IPS-NIHi11 (cell line): ENCODE results near the gene CIAO3.

Experiments
- DNase-seq: peaks from one replicate; pipeline ENCODE4 v3.0.0; 2012; ENCODE audit warnings: mixed read lengths, low spot score

Gene CIAO3

DNA sequence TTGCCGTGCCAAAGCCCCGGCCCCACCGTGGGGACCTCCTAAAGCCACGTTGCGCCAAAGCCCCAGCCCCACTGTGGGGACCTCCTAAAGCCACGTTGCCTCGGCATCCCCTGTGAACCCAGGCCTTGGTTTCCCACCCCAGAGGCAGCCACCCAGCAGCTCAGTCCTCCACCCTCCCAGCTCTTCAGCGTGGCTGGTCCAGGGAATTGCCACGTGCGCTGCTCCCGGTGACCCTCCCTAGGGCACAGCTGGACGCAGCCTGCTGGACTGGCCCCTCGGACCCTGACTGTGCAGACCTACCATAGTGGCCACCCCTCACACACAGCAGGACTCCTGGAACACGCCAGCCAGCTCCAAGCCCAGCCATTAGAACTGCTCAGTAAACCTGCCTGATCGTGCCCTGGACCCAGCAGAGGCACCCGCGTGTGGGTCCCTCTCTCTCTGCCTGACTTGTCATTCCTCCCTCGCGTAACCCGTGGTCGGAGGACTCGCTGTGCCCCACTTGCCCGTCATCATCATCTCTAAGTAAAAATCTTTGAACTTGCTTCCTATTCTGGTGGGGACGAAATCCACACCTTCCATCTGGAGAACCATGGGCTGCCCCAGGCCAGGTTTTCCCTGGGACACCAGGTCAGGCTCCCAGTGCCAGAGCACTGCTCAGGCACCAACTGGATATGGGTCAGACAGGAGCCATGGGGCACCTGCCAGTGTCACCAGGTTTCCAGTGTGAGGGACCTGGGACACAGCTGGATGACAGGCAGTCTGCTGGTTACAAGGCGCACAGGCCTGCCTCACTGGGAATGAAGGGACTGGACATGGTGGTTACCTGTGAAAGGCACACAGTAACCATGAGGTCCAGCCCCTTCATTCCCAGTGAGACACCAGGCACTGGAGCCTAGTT is 5.6 kb downstream of the CIAO3 start:
- DNase-seq = no peak

DNA sequence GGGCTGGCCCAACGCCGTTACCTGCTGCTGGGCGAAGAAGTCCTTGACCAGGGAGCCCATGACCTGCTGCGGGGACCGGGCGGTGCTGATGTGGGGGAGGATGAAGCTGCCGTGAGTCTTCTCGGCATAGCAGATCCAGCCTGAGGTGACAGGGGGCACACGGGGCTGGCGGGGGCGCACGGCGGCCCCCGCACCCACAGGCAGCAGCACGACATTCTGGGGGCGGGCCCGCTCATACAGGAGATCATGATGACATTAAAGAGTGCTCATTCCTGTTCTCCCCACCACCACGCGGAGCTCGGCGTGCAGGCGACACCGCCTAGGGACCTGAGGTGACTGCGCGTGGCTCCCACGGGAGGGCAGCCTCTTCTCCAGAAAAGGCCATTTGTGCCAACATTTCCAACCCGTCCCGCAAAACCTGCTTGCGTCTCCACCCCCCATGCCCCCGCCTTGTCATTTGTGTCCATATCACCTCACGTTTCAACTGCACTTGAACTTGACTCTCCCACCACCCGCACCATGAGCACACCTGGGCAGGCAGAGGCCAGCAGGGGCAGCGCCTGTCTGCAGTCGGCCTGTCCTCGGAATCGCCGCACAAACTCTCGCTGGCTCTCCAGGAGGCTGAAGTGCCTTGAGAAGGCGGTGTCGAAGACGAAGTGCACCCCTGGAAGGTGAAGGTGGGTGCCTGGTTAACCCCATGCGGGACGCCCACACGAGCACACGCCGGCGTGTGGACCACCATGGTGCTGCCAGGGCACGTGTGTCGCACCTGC is 6.4 kb downstream of the CIAO3 start:
- no peak for DNase-seq

DNA sequence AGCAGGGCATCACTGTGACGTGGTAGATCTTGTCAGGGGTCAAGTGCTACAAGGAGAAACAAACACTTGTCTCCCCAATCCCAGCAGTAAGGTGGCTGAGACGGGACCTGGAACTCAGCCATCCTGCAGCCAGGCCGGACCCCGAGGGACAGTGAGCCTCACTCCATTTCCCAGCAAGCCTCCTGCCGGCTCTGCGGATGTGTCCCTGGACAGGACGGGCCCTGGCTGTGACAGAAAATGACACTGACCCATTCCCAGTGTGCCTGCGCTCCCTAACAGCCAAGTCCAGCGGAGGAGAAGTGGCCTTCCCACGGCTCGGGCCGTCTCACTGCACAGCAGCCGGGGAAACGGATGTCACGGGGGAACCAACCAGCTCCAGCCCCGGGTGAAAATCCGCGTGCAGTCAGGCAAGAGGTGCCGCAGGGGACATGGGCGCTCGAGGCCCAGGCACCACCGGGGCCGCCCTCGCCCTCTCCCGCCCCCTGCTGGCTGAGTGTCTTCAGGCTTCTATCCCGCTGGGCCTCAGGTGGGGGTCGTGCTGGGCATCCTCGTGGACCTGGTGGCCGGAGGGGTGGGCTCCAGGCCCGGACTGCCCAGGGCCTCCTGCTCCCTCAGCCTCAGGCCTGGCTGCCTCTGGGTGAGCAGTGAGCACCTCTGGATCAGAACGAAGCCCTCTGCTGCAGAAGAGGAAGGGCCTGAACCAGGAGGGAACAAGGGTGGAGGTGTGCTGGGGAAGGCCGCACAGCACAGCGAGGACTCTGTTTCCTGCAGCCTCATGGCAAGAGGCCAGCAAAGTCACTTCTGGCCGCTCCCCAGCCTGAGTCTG is 7.2 kb downstream of the CIAO3 start:
- DNase-seq = peak; percentile 85

DNA sequence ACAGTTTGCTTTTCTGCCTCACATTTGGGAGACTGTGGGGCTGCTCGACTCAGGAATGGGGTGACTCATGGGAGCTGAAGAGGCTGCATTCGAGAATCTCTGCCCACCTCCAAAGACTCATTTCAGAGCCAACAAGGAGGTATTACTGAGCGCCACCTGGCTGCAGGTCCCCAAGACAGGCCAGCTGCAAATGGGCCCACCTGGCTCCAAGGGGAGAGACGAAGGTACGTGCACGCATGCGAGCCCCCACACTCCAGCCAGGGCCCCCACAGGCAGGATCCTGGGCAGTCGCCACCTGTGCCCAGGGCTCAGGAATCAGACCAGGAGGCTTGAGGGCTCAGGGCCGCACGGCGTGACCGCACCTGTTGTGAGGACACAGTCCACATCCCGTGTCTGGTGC is 7.9 kb downstream of the CIAO3 start:
- DNase-seq = no peak

DNA sequence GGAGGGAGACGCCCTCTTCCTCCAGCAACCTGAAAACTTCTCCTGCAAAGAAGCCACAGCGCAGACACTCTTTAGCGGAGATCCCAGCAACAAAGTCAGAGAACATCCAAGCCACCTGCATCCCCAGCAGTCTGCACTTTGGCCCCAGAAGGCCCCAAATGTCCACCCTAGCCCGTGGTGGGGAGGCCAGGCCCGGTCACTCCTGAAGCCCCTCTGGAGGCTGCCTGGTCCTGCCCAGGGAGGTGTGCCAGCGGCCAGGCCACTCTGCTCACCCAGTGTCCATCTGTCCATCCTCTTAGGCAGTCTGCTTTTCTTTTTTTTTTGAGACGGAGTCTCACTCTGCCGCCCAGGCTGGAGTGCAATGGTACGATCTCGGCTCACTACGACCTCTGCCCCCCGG is 8.5 kb downstream of the CIAO3 start:
- DNase-seq = no peak

DNA sequence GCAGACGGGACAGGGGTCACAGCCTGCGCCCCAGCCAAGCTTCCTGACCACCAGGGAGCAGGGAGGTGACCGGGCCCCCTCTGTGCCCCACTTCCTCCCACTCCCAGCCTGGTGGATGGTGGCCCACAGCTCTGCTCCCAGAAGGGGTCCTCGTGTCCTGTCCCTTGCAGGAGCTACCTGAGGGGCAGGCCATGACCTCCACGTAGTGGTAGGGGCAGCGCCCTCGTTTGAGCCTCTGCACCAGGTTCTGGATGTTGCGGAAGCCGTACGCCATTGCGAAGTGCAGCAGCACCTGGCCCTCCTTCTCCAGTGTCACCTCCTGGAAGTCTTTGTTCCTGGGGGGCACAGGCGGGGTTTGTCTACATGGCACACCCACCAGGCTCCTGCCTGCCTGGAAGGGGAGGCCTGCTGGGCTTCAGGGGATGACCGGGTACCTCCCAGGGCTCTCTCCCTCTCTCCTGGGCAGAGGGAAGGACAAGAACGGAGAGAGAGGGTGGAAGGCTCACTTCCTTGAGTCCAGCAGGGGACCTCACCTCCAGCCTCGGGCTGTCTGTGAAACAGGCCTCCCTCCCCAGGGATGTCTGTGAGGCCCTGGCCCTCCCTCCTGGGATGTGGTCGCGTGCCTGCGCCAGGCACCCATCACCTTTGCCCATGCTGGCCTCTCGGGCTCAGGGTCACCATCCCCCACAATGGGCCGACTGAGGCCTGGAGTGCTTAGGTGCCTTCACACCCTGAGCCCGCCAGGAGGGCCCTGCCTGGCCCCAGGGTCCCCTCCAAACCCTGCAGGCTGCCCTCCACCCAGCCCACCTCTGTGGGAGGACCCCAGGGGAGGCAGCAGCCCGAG is 9.9 kb downstream of the CIAO3 start:
- no peak for DNase-seq

DNA sequence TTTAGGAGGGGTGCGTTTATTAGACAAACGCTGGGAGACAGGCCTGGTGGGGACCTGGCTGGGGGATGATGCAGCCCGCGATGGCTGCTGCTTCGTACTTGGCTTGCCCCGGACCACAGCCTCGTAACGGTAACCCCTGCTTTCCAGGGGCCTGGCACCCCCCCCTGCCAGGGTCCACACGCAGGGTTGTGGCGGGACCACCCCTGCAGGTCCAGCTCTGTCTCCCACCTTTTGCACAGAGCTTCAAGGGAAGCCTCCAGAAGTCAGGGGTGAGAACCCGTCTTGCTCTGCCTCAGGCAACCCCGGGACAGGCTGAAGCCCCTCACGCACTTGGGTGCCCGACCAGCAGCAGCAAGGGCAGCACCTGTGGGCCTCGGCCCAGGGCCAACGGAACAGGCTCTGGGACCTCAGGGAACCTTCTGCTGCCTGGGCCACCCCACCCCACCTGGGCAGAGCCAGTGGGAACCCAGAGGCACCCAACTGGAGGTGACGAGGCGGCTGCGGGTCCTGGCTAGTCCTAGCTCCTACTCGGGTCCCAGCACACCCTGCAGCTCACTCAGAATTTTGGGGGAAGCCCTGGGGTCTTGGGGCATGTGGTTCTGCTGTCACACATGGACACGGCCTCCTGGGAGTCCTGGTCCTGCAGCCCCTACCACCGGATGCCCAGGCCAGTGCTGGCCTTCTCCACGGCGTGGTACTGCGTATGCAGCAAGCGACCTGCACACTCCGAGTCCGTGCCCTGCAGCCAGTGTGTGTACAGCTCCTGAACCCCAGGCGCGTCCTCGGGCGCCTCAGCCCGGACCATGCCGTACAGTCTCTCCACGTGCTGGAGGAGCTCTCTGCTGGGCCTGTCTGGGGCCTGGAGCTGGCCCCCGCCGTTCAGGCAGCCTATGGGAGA is 10.8 kb downstream of the CIAO3 start:
- no peak for DNase-seq

DNA sequence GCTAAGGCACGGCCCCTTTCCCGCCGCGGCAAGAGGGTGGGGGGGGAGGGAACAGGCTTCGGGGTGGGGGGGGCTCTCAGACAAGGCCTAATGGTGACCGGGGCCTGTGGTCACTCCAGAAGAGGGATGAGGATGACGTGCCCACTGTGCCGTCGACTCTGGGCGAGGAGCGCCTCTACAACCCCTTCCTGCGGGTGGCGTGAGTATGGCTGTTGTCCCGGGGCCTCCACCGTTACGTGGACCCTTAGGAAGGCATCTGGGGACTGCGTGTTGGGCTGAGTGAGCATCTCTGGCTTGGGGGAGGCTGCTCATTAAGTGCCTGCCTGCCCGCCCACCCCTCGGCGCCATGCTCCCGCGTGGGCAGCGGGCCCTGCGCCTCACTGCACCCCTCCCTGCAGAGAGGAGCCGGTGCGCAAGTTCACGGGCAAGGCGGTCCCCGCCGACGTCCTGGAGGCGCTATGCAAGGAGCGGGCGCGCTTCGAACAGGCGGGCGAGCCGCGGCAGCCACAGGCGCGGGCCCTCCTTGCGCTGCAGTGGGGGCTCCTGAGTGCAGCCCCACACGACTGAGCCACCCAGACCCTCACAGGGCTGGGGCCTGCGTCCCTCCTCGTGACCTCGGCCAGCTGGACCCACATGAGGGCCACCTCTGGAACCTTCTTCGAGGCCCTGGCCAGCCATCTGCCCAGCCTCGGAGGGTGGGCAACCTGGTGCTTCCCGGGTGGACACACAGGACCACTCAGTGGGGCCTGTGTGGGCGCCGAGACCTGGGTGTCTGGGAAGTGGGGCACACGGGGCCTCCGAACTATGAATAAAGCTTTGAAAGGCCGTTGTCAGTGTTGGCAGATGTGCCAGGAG is 11.7 kb downstream of the CIAO3 start:
- DNase-seq = no peak

DNA sequence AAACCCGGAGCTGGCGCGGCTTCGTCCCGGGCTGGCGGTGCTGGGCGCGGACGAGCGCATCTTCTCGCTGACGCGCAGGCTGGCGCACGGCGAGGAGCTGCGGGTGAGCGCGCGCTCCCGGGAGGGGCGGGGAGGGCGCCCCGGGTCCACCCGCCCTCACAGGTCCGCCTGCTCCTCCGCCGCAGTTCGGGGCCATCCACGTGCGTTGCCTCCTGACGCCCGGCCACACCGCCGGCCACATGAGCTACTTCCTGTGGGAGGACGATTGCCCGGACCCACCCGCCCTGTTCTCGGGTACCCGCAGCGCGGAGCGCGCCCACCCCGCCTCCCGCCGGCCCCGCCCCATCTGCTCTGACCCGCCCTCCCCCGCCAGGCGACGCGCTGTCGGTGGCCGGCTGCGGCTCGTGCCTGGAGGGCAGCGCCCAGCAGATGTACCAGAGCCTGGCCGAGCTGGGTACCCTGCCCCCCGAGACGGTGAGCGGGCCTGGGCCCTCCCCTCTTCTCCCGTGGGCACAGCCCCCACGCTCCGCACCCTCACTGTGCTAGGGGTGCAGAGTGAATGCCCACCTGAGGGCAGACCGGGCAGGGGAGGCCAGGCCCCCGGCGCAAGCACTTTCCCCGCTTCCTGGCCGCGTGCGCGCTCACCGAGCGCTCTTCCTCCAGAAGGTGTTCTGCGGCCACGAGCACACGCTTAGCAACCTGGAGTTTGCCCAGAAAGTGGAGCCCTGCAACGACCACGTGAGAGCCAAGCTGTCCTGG is 12.5 kb downstream of the CIAO3 start:
- DNase-seq = peak; percentile 84

DNA sequence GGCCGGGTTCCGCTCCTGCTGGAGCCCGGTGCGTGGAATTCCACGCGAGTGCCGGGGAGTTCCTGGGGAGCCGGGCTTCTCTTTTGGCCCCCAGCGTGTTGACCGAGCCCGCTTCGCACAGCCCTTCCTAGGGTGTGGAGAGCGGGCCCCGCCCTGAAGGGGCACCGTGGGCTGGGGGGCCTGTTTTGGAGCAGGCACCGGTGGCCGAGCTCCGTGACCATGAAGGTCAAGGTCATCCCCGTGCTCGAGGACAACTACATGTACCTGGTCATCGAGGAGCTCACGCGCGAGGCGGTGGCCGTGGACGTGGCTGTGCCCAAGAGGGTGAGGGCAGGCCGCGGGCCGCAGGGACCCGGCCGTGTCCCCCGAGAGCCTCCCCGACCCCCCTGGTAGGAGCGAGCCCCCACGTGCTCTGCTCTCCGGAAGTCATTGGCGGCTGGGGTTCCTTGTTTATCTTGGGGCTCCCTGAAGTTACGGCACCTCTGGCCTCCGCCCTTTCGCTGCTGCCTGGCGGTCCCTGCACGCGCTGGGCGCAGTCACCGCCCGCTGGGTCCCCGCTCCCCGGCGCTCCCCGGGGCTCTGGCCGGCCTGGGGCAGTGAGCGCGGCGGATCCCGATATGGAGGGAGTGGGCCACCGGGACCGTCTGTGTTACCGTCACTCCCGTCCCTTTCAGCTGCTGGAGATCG is 13.4 kb downstream of the CIAO3 start:
- no peak for DNase-seq

DNA sequence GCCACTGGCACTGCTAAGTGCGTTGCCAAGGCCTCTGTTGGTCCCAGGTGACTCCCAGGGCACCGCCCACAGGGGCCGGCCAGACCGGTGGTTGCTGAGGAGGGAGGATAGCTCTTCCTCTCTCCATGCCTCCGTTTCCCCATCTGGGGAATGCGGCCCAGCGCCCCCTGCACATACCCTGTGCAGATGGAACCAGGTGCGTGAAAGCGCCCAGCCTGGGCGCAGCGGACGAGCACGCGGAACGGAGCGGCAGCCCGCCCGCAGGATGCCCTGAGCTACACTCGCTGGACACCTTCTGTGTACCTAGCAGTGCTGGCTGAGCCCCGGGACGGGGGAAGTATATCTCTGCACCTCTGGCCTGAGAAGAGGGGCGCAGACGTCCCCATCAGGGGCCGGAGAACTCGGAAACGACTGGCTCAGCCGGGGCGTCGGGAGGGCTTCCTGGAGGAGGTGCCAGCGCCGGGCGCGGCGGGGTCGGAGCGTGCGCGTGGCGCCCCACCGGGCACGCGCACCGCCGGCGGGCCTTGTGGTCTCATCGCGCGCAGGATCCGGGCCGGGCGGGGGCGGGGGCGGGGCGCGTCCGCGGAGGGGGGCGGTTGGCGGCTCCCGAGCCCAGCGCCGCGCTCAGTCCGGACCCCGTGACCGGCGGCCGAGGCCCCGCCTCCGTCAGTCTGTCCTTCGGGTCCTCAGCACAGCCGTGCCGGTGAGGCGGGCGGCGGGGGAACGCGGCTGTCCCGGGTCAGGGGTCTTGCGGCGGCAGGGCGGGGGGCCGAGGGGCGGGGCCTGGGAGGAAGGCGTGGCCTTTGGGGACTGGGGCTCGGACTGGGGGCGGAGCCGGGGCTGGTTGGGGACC is 14.1 kb downstream of the CIAO3 start, which contains the start of the genes CCDC78 and HAGHL:
CCDC78 (minus strand) TSS at position 6 of the 853 bp plus-strand sequence. CDS start 76 bp downstream, outside the sequence.
HAGHL (plus strand) TSS at position 669 of the 853 bp plus-strand sequence. CDS start 404 bp downstream, outside the sequence.
- DNase-seq = peak; percentile 87

DNA sequence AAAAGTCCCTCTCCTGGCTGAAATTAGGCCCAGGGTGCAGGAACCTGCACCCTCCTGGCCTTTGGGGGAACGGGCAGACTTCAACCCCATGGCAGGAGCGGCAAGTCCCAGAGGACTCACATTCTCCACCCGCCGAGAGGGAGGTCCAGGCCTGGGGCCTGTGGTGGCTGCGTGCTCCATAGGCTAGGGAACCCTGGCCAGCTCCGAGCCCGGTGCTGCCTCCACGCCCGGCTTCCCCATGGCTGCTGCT is 14.7 kb downstream of the CIAO3 start:
- DNase-seq = no peak

DNA sequence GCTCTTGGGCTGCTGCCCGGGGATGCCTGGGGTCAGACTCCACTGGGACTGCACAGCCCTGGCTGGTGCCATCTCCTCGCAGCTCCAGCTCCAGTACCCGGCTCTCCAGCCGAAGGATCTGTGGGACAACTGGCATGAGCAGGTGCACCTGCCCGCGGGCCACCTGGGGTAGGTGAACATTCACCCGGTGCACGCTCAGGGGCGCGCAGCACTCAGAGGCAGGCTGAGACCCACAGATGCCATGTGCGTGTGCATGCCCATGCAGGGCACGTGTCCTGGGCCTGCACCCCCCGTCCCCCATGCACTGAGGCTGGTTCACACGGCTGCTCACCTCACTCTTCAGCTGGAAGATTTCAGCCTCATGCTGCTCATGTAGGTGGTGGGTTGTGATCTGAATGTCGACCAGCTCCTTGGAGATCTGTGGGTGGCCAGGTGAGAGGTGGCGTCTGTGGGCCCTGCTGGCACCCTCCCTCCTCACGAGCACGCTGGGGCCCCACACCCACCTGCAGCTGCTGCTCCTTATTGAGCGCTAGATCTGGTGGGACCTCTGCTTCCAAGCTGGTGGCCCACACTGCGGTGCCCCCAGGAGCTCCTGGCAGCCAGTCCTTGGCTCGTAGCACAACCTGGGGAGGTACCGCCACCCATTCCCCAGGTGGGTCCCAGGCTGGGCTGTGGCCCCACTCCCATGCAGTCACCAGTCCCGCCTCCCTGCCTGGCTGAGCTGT is 15.2 kb downstream of the CIAO3 start:
- DNase-seq = no peak

DNA sequence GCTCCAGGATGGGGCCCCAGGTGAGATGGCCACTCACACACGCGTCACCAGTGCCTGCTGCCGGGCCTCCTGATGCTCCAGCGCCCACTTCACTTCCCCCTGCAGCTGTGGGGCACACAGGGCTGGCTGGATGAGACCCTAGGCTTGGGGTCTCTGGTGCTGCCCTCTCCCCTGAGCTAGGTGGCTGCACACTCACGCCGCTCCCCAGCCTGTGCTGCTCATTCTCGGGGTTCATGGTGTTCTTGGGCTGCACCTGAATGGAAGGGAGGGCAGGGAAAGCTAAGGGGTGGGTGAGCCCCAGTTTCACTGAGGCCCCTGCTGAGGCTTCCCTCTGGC is 15.8 kb downstream of the CIAO3 start:
- no peak for DNase-seq

DNA sequence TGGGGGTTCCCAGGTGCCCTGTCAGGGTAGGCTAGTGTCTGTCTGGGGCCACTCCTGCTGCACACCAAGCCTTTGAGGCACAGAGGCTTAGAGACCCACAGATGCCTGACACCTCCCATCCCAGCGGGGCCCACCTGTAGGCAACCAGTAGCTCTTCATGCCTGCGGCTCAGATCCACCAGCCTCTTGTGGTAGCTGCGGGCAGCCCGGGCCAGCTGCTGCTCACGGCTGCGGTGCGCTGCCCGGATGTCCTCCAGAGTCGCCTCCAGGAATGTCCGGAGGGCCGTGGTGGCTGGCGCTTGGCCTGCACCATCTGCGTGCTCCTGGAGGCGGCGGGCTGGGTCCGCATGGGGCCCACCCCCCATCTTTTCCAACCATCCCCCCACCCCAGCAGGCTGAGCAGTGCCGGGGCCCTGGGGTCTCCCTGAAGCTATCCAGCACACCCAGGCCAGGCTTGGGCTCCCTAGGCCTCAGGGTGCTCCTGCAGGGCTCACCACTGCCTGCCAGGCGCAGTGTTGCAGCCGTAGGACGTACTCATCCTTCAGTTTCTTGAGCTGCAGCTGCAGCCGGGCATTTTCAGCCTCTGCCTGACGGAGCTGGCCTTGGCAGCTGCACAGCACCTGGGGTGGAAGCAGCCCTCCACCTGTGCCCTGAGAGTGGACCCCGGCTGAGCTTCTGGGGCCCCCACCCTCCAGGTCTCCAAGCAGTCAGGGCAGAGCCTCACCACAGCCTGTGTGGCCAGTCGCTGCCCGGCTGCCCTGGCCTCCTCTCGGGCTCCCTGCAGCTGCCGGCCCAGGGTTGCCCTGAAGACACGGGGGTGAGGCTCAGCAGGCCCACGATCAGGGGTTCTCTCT is 16.4 kb downstream of the CIAO3 start:
- DNase-seq = no peak

DNA sequence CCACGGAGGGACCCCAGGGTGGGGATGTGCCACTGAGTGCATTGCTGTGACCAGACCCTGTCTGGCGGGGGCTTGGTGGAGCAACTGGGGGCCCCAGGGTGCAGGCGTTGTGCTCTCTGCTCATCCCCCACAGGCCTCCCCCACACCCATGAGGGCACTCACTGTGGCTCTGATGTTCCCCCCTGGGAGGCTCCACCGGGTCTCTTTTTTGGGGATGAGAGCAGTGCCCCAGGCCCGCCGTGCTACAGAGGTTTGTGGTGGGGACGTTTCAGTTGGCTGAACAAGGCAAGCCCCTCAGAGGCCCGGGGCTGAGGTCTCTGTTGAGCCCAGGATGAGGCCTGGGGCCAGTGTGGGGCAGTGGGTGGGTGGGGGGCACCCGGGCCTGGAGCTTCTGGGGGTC is 17.1 kb downstream of the CIAO3 start:
- DNase-seq = no peak
